Dedifferentiated amniotic fluid mesenchymal stem cell (primary cell): ENCODE data around the gene CTSS.
A peak's percentile ranks its signal among the peaks of the same experiment; 100 is the strongest.
"Not testable (repeated sequence)": the region's sequence is repeated elsewhere in the genome, so short reads cannot be mapped to it uniquely, and the experiment has no call there.

Experiments used
- DNase-seq: peaks from one replicate; pipeline ENCODE4 v3.0.0-alpha.2; 2016; ENCODE audit errors: extremely low spot score

CTSS gene

DNA sequence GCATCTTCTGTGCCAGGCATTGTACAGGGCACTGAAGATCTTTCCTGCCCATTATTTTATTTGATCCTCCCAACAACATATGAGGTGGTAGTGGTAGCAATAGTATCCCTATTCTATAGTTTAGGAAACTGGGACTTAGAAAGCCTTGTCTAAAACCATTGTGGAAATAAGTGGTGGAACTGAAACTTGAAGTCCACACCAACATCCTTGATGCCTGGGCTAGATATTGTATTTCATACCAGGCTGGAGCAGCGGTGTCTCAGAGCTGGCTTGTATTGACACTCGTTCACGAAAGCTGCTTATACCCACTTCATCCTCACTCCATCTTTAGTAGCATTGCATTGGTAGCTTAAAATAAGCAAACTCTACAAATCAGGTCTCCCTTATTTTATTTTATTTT lies 9.7 kb upstream of the CTSS start:
- DNase-seq = no peak

DNA sequence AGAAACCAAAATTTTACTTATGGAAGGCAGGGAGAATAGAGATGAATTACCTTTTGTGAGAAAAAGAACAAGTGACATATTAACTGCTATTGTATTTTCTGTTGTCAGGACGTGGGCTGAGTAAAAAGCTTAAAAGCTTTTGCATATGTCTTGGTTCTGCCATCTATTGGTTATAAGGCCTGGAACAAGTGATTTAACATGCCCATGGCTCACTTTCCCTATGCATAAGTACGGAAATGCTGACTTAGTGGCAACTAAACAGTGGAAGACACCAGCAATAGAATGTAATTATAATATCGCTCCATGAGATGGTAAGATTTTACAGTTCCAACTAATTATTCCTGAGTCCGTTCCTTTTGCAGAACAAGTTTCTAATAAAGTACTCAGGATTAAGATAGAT lies 6.7 kb upstream of the CTSS start:
- no peak for DNase-seq

DNA sequence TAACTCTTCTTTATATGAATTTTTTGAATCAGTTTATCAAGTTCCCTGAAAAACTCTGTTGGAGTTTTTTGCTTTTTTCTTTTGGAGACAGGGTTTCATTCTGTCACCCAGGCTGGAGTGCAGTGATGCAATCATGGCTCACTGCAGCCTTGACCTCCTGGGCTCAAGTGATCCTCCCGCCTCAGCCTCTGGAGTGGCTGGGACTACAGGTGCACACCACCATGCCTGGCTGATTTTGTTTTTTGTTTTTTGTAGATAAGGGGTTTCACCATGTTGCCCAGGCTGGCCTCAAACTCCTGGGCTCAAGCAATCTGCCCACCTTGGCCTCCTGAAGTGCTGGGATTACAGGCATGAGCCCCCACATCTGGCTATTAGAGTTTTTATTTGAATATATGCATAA lies 2.1 kb upstream of the CTSS start:
- DNase-seq = not testable (repeated sequence)

- DNase-seq = not testable (repeated sequence)
Measured at GRCh38 chr1:150765977-150766301, 361 bp upstream of the CTSS start.

- DNase-seq = peak; percentile 70
Measured at GRCh38 chr1:150764617-150765101, 919 bp downstream of the CTSS start.

DNA sequence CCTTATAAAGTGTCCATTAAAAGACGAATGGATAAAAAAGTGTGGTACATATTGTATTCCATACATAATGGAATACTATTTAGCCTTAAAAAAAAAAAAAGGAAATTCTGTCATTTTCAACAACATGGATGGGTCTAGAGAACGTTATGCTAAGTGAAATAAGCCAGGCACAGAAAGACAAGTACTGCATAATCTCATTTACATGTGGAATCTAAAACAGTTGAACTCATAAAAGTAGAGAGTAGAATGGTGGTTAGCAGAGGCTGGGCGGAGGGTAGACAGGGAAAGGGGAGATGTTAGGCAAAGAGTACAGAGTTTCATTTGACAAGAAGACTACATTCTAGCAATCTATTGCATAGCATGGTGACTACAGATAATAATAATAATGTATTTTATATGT lies 2.6 kb downstream of the CTSS start:
- no peak for DNase-seq

DNA sequence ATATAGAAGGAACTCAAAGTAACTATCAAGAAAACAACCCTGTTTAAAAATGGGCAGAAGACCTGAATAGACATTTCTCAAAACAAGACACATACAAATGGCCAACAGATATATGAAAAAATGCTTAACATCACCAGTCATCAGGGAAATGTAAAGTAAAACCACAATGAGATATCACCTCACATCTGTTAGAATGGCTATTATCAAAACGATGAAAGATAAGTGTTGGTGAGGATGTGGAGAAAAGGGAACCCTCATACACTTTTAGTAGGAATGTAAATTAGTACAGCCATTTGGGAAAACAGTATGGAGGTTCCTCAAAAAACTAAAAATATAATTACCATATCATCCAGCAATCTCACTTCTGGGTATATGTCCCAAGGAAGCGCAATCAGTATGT lies 3.0 kb downstream of the CTSS start:
- DNase-seq = no peak

- DNase-seq = no peak
Measured at GRCh38 chr1:150761801-150762200, 3.8 kb downstream of the CTSS start.

GRCh38 chr1:150760013-150760412 lies 5.6 kb downstream of the CTSS start:
- DNase-seq = no peak

GRCh38 chr1:150753416-150753815 lies 12.2 kb downstream of the CTSS start:
- no peak for DNase-seq

- DNase-seq = no peak
Measured at GRCh38 chr1:150751443-150751842, 14.1 kb downstream of the CTSS start.

DNA sequence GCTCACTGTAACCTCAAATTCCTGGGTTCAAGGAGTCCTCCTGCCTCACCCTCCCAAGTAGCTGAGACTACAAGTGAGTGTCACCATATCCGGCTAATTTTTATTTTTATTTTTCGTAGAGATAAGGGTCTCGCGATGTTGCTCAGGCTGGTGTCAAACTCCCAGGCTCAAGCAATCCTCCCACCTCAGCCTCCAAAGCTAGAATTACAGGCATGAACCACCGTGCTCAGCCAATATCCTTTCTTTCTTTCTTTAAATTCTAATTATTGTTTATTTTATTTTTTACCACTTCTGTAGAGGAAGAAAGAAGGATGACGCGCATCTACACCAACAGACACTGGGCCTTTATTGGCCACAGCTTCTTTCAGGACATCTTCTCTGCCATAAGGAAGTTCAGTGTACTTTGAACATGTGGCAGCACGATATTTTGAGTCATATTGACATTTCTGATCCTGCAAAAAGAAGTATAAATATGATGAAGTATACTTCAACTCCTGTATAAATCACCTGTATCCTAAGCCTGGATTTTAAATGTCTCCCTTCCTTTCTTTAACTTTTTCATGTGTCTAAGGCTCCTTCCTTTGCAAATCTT lies 15.8 kb downstream of the CTSS start:
- DNase-seq = no peak

DNA sequence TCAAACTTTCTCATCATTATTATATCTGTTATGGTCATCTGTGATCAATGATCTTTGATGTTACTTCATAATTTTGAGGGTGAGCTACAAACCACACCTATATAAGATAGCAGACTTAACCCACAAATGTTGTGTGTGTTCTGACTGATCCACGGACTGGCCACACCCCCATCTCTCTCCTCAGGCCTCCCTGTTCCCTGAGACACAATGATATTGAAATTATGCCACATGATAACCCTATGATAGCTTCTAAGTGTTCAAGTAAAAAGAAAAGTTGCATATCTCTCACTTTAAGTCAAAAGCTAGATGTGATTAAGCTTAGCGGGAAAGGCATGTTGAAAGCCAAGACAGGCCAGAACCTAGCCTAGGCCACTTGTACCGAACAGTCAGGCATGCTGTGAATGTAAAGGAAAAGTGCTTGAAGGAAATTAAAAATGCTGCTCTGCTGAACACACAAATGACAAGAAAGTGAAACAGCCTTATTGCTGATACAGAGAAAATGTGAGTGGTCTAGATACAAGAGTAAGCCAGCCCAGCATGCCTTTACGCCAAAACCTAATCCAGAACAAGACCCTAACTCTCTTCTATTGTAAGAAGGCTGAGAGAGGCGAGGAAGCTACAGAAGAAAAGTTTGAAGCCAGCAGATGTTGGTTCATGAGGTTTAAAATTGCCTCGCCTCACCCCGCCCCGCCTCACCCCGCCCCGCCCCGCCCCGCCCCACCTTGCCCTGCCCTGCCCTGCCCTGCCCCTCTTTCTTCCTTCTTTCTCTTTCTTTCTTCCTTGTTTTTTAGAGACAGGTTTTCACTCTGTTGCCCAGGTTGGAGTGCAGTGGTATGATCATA lies 16.5 kb downstream of the CTSS start:
- no peak for DNase-seq

DNA sequence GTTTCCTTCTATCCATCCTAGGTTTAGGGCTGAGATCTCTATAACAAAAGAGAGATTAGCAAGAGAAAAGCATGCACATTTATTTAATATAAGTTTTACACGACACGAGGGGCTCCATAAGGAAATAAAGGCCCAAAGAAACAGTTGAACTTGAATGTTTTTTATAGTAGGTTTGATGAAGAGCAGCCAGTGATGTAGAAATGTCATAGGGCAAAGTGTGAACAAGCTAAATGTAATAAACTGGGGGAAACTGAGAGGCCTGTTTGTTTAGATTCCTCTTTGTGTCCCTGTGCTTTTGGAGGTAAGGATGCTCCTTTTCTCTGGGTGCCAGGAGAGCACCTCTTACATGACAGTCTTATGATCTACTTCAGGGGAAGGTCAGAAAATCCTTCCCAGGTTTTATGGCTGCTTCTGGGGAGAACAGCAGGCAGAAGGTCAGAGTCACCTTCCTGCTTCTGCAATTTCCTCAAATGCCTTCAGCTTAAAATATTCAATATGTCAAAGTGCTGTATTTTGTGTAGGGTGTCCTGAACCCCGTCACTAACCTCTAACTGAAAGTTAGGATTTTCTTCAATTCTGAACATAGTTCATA lies 35.4 kb downstream of the CTSS start:
- no peak for DNase-seq

DNA sequence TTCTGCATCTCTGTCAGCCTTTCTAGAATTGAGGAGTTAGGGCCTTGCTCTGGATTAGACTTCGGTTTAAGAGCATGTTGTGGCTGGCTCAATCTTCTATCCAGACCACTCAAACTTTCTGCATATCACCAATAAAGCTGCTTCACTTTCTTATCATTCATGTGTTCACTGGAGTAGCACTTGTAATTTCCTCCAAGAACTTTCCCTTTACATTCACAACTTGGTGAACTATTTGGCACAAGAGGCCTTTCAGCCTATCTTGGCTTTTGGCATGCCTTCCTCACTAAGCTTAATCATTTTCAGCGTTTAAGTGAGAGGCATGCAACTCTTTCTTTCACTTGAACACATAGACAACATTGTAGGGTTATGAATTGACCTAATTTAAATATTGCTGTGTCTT lies 41.2 kb downstream of the CTSS start:
- no peak for DNase-seq

DNA sequence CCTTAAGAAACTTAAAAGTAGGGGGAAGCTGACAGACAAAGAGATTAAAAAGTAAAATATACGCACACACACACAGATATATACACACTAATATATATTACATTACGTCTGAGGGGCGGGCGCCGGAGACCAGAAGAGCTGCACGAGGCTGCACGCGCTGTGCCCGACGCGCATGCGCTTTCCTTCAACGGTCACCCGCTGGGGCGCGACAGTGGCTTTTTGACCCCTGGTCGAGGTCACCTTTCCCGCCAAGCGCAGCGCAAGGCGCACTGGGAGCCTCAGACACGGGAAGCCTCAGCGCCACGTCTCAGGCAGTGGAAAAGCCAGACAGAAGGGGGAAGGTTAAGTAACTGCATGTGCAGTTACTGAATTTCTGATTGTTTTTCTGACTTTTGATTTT lies 44.9 kb downstream of the CTSS start, which contains the start of gene HORMAD1:
TSS of gene HORMAD1 (minus strand) at position 193 of the 400 bp plus-strand sequence. CDS start 1,390 bp downstream, outside the sequence.
- no peak for DNase-seq

- no peak for DNase-seq
Measured at GRCh38 chr1:150720098-150720497, 45.5 kb downstream of the CTSS start.

DNA sequence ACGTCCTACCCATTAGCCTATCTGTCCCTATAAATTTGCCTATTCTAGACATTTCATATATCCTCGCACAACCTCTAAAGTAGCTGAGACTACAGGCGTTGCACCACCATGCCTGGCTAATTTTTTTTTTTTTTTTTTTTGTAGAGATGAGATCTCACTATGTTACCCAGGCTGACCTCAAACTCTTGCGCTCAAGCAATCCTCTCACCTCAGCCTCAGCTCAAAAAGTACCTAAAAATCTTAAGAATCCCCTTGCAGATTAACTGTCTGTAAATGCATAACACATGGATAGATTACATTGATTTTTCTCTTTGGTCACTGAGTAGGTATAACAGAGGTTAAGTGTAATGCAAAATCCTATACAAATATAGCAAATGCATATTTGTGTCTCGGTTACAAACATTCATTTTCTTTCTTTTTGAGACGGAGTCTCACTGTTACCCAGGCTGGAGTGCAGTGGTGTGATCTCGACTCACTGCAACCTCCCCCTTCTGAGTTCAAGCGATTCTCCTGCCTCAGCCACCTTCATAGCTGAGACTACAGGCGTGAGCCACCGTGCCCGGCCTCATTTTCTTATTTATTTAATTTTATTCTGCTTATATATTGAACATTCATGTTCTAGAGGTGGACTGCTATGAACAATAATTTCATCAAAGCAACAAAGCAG lies 47.2 kb downstream of the CTSS start:
- no peak for DNase-seq

GRCh38 chr1:150709031-150709430 lies 56.5 kb downstream of the CTSS start:
- not testable (repeated sequence) for DNase-seq

DNA sequence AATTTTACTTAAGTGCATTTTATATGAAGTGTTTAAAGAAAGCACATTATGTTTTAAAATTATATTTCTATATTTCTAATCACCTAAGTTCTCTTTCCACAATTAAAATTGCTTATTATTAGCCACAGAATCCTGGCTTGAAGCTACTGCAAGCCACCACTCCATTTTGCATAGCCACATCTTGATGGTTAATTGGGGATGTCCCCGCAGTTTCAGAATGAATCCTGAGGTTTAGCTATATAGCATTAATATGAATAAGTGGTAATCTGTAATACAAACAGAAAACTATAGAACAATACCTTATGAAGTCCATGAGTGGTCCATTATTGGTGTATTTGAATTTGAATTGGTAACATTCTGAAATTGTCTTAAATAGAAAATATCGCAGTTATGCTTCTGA lies 57.0 kb downstream of the CTSS start:
- DNase-seq = no peak

DNA sequence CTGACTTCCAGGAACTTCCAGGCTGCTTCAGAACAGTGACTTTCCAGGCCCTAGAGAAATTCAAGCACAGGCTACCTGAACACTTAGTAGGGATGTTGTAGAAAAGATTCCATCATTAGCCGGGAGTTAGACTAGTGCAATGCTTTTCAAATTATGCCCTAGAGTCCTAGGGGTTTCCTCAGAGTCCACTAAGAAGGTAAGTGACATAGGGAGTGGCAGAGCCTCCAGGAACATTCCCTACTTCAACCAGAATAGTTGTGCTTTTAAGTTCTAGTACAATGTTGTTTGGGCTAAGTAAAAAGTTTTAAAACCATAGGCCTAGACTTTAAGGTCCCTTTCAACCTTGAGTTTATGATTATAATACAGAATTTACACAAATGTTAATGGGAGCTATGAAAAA lies 59.5 kb downstream of the CTSS start:
- DNase-seq = no peak

GRCh38 chr1:150703427-150703826 lies 62.2 kb downstream of the CTSS start:
- no peak for DNase-seq
